NCI-H526 treated with DMSO at 0.1 percent for 48 hours (cell line): ENCODE results near the gene OR52K1.

Source experiments
- DNase-seq: peaks from one replicate; lab custom pipeline; 2025; lab: John Stamatoyannopoulos, UW

OR52K1 gene

DNA sequence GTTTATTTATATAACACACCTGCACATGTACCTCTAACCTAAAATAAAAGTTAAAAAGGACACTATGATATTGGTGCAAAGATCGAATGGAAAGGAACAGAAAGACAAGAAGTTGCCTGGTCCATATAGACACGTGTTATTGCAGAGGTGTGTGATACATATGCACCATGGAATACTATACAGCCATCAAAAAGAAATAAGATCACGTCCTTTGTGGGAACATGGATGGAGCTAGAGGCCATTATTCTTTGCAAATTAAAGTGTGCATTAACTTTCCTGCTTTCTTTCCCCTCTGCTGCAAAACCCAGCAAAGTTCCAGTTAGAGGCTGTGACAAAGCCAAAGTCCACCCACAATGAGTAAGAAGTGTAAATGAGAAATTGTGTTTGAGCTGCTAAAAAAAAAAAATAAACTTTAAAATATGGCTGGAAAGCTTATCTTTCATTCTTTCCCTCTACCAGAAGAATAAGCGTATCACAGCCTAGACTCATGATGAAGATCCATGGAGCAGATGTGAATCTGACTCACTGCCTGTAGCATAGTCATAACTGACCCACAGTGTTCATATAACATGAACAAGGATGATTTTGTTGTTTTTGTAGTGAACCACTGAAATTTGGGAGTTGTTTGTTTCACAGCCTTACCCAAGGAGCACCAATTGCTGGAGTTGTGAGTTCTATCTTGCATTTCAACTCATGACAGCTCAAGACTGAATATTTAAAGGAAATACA lies 9.6 kb downstream of the OR52K1 start:
- DNase-seq = no peak

- DNase-seq = no peak
Observed at GRCh38 chr11:4493480-4493818, 11.0 kb downstream of the OR52K1 start.

- DNase-seq = no peak
Observed at GRCh38 chr11:4495487-4495886, 13.0 kb downstream of the OR52K1 start.

- DNase-seq = no peak
Observed at GRCh38 chr11:4495986-4496385, 13.5 kb downstream of the OR52K1 start.

DNA sequence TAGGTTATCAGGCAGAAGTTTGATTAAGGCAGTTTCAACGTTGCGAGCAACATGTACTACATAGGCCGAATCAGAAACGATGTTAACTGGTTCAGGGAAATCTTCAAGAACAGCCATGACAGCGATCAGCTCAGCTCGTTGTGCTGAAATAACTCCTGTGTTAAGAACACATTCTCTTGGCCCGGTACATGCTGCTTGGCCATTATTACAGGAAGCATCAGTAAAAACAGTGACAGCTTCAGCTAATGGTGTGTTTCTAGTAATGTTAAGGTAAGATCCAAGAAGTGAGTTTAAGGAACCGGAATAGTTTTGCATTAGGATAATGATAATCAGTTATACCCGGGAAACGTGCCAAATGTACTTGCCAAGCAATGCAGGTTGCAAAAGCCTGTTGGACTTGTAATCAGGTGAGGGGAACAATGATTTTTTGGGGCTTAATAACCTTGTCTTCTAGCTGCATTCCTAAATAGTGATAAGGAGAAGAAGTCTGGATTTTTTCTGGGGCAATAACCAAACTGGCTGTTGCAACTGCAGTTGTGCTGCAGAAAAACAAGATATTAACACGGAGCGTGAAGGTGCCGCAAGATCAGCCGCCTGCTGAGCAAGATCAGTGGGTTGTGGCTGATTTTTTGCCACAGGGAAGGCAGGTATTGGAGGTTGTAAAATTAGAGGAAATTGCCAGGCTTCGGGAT lies 14.3 kb downstream of the OR52K1 start:
- DNase-seq = no peak

- no peak for DNase-seq
Observed at GRCh38 chr11:4508886-4509285, 26.4 kb downstream of the OR52K1 start.

- no peak for DNase-seq
Observed at GRCh38 chr11:4511282-4512245, 29.1 kb downstream of the OR52K1 start.

- no peak for DNase-seq
Observed at GRCh38 chr11:4514196-4514595, 31.8 kb downstream of the OR52K1 start.

DNA sequence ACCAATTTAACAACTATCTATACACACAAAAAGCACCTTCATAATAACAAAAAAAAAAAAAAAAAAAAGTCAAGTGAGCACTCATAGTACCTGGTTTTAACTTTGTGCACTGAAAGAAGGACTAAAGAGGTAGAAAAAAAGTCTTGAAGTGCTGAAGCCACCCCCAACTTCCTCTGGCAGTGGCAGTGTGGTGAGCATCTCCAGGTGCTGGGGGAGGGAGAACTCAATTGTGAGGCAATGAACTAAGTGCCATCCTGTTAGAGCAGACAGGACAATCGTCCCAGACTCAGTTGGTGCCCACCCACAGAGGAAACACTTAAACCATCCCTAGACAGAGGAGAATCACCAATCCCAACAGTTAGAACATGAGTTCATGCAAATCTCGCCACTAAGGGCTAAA lies 39.9 kb downstream of the OR52K1 start:
- no peak for DNase-seq

DNA sequence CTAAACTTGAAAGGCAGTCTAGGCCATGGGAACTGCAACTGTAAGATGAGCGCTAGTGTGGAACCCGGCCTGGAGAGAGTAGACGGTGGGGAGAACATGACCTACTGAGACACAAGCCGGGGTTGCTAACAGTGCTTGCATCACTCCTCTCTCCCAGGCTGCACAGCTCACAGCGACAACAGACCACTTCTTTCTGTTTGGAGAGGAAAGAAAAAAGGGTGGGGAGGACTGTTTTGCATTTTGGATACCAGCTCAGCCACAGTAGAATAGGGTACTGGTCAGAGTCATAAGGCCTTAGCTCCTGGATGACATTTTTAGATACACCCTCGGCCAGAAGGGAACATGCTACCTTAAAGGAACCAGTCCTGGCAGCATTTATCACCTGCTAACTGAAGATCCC lies 40.3 kb downstream of the OR52K1 start:
- DNase-seq = peak; percentile 11

GRCh38 chr11:4523666-4524065 lies 41.2 kb downstream of the OR52K1 start:
- DNase-seq = no peak

GRCh38 chr11:4527926-4528325 lies 45.5 kb downstream of the OR52K1 start:
- no peak for DNase-seq

DNA sequence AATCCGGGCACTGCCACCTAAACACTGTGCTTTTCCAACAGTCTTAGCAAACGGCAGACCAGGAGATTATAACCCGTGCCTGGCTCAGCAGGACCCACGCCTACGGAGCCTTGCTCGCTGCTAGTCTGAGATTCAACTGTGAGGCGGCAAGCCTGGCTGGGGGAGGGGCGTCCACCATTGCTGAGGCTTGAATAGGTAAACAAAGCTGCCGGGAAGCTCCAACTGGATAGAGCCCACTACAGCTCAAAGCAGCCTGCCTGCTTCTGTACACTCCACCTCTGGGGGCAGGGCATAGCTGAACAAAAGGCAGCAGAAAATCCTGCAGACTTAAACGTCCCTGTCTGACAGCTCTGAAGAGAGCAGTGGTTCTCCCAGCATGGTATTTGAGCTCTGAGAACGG lies 49.2 kb downstream of the OR52K1 start:
- peak; percentile 28 for DNase-seq

DNA sequence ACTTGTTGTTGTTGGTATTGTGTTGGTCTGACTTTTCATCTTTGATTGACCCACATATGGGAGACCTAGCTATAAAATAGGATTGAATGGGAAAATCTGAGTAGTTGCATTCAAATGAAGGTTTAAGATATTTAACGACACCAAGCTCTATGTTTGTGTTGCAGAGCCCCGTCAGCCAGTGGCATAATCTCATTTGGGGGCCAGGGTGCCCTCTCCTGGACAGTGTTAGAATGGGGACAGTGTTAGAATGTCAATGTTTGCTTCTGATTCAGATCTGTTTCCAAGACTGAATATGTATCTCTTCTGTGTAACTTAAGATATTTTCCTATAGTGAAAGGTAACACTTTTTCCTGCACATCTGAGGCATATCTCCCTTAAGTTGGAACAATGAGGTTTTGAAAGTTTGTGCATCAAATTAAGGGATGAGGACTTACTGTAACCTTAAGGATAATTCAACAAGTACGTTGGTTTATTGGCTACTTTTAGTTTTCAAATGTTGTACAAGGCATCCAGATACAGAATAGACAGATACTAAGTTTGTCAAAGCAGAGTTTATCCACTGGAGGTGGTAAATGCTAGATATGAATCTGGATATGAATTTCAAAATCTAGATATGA lies 57.3 kb downstream of the OR52K1 start:
- DNase-seq = peak; percentile 23

- DNase-seq = no peak
Observed at GRCh38 chr11:4541071-4541470, 58.6 kb downstream of the OR52K1 start.
